OCI-M2 (cell line): ENCODE measurements around the gene ELMOD1.

Experiments used
- DNase-seq: peaks from one replicate; lab custom pipeline; 2025; ENCODE audit not compliant: unreplicated experiment; lab: John Stamatoyannopoulos, UW

The ELMOD1 gene

DNA sequence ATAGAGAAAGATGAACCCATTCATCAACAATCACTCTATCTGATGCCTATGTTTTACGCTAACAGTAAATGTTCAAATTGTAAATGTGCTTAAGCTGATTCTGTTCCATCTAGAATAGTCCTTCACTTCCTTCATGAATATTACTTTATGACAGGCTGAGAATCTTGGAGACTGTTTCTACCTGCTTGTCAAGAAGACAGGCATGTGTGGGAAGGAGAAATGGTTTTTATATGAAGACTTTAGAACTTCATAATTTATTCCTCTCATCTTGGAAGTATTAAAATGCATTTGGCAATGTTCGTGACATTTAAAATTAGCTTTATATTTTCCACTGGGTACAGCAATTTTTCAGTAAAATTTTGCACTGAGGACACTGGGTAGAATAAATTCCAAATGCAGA, 41.0 kb downstream of the ELMOD1 start:
- DNase-seq = no peak

DNA sequence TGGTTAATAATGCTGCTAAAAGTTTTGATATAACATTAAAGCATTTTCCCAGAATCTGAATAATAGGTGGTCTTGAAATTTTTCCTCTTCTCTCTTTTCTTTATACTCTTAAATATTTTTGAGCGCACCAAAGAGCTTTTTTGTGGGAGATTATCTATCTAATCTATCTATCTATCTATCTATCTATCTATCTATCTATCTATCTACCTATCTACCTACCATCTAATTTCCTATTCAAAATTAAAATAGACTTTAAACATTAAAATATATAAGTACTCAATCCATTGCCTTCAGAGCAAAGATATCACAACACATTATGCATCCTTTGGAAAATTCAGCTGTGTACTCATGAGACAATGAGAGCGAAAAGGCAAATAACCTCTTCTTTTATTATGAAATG, 55.8 kb downstream of the ELMOD1 start:
- no peak for DNase-seq

DNA sequence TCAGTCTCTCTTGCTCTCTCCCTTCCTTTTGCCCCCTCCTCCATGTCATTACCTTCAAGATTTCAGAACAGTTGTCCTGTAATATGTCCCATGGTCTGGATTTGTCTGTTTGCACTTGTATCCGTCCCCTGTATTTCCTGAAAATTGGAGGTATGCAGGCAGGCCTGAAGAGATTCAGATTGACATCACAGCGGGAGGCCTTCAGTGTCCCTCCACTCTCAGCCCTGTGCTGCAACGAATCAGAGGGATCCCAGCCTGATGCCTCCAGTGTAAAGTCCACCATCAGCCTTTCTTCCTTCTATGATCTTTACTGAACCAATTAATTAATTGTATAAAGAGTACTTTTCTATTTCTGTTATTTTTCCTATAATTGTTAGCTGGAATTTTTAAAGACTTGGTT, 57.3 kb downstream of the ELMOD1 start:
- no peak for DNase-seq

DNA sequence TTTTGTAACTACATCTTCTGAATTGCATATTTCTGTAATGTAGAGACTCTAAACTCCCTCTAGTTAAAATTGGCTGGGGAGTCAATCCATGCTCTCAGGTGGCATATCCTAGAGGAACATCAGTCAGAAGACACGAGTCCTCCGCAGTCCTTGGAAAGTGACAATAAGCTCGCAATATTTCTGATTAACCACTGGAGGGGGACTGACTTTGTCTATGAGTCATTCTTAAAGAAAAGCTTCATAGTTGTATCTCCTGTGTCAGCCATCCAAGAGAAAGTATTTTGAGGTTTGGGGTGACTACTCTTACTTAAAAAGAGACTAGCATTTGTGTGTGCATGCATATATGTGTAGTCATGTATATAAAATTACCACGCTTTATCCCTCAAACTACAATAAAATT, 60.7 kb downstream of the ELMOD1 start:
- DNase-seq = no peak

DNA sequence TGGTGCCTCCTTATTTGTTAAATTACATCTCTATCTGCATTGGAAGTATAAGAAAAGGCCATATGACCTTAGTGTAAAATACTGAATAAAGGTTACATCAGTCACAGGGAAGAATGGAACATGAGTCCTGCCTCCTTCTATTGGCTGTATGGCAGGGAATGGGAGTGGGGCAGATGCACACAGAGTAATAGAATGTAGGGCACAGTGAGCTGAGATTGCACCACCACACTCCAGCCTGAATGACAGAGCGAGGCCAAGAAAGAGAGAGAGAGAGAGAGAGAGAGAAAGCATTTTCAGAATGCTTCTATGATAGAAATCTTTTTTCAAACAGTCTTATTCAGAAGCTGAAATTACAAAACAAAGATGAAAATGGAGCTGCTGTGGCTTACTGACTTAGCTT, 62.1 kb downstream of the ELMOD1 start:
- no peak for DNase-seq

DNA sequence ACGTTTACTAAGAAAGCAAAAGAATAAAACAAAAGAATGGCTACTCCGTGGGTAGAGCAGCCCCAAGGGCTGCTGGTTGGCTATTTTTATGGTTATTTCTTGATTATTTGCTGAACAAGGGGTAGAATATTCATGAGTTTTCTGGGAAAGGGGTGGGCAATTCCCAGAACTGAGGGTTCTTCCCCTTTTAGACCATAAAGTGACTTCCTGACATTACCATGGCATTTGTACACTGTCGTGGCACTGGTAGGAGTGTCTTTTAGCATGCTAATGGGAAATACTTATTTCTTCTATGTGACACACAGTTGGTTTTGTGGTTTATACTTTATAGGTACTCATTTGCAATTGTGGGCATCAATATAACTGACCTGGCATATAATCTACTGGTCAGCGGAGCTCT, 64.7 kb downstream of the ELMOD1 start:
- no peak for DNase-seq

DNA sequence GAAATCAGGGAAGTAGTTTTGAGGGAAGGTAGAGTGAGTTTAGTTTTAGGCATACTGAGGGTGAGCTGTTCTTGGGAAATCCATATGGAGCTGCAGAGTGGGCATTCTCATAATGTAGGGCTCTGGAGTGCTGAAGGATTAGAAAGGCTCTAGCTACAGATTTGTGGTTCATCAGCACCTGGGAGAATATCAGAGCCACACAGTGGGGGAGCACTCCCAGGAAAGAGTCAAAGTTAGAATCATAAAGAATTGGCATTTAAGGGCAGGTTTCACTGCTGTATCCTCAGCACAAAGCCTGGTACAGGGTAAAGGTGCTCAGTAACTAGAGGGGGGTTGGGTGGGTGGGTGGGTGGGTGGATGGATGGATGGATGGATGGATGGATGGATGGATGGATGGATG, 68.4 kb downstream of the ELMOD1 start:
- no peak for DNase-seq

DNA sequence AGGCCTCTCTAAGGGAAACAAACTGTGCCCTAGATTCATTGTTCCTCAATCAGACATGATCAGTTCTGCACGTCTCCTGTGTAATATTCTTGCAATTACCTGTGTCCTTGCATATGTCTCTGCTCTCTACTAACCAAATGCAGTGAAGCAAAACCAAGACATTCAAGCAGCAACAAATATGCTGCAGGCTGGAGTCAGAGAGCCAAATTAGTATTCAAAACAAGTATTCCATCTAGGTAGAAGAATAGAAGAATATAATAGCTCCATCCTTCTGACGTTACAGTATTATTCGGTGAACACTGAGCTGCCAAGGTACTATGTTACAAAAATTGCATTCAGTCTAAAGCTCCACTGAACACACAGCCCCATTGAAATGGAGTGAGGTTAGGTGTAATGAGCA, 69.1 kb downstream of the ELMOD1 start:
- no peak for DNase-seq

DNA sequence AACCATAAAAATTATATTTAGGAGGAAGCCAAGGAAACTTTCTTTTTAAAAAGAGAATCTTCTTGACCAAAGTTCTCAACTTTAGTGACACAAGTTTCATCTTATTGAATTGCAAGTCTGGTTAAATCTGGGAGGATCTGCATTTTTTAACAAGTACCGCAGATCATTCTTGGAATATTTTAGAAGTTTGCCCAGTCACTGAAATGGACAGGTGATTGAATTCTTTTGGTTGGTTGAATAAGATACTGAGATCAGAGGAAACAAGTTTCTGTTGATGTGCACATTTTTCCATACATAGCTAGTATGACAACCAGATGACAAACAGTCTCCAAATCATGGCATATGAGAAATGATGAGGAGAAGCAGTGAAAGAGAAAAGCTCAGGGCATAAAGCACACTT, 70.7 kb downstream of the ELMOD1 start:
- DNase-seq = no peak

DNA sequence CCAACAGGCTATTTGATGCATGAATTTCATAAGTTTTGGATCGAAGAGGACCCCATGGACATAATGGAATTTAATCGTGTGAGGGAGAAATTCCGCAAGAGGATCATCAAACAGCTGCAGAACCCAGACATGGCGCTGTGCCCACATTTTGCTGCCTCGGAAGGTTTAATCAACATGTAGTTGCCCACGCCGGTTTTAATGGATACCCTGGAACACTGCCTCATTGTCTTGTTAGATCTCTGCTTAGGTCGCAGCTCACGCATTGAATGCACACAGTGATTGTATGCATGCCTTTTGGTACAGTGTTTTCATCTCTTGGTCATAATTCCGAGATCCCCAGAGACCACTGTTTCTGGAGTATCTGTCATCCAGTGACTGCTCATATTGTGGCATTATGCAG, 74.1 kb downstream of the ELMOD1 start:
- no peak for DNase-seq

DNA sequence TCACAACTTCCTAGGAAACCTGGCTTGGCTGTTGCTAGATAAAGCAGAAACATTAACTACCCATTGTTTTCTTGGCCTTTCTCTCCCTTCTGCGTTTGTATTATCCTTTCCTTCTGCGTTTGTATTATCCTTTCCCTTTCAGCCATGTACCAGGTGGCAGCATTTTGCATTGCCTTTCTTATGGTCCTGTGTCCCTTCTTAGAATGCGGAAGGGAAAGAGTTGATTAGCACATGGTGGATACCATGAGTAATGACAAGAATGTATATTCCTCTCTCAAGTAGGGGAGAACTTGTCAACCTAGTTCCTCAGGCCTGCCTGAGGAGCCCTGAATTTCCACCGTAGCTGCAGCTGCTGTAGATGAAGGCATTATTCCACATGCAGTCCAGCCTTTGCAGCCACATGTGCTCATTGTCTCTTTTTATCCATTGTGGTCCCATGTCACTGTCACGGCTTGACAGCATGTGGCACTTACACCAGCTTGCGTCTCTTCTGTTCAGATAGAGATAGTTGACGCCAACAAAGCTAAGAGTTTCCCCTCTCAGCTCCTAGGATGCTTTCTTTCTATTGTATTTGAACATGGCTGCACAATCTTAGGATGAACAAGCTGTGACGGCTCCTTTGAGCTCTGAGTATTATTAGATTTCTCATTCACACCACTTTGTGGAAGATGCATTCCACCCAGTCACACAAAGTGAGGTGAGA, 76.1 kb downstream of the ELMOD1 start:
- no peak for DNase-seq

DNA sequence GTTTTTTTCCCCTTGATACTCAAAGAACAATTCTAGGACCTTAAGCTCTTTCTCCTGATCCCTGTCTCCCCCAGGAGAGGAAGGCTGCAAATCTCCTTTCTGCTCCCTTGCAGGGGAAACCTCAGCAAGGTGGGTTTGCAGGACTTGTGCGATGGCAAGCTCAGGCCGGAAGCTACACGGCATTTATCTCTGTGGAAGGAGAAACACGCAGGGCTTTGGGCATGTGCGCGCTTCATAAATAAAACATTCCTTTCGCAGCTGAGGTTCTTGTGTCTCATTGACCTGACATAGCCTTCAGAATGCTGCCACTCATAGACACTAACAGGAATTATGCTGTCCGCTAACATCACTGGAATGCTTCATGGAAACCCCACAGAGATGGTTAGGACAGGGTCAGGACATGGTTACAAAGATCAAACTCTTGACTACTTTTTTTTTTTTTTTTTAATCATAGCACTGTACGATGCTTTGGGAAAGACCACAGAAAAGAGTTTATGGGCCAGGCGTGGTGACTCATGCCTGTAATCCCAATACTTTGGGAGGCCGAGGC, 78.3 kb downstream of the ELMOD1 start:
- no peak for DNase-seq

DNA sequence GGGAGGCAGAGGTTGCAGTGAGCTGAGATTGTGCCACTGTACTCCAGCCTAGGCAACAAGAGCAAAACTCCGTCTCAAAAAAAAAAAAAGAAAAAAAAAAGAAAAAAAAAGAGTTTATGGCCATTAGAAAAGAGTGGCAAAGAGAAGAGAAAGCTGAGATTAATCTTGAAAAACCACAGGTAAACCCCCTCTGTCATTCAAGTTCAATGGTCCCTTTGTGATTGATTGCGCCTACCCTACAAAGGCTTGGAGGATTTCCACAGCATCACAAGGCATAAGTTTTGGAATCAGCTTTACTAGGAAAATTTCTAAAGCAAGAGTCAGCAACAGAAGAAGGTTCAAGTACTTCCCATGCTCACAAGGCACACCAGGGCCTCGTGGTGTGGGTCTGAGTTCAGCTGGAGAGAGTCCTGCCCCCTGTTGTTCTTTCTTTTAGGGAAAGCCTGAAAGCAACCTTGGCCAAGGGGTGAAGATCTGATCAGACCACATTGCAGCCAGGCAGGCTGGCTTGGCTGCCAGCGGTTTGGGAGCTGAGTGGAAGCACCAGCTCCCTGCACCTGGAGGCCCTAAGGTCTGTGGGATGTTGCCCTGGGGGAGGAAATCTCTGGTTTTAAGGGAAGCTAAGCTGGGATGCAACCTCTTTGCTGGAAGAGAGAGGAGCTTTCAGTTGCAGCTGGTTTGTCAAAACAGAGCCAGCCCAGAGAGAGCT, 79.1 kb downstream of the ELMOD1 start:
- no peak for DNase-seq

DNA sequence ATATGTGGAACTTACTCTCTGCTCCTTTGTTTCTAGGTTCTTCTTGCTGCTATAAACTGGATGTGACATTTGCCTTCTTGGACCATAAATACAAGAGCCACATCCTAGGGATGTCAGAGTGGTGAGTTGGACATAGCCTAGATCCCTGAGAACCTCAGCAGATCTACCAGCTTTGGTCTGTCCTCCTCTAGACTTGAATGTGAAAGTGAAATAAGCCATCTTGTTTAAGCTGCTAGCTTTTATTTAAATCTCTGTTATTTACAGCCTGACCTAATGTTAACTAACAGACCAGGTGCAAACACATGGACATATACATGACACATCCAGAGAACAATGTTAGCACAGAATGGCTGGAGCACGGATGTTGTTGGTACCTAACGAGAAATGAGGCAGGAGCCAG, 85.0 kb downstream of the ELMOD1 start:
- DNase-seq = no peak

DNA sequence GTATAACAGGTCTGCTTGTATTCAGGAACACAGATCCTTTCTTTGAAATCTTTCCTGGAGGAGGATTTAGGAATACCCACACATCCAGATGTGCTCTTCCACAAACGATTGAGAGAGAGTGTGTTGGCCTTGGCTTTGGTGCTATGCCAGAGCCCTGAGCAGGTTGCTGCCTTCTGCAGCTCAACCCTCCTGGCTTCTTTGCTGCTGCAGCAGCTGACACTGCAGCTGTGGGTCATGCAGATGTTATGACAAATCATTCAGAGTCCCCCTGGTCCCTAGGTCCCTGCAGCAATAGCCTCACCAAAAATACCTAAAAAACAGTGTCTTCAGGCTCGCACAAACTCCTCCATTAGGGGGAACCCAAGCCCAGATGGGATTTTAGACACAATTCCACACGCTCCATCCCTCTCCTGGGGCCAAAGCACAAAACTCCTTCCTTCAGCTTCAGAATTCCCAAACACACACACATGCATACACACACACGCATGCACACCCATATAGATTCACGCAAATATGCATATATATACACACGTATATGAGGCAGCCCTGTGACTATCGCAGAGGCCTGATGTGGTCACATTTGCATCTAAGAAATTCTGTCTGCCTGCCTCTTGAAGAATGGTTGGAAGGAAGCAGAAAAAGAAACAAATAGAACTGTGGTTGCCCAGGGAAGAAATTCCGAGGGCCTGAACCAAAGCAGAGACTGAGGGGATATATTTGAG, 85.5 kb downstream of the ELMOD1 start:
- no peak for DNase-seq

DNA sequence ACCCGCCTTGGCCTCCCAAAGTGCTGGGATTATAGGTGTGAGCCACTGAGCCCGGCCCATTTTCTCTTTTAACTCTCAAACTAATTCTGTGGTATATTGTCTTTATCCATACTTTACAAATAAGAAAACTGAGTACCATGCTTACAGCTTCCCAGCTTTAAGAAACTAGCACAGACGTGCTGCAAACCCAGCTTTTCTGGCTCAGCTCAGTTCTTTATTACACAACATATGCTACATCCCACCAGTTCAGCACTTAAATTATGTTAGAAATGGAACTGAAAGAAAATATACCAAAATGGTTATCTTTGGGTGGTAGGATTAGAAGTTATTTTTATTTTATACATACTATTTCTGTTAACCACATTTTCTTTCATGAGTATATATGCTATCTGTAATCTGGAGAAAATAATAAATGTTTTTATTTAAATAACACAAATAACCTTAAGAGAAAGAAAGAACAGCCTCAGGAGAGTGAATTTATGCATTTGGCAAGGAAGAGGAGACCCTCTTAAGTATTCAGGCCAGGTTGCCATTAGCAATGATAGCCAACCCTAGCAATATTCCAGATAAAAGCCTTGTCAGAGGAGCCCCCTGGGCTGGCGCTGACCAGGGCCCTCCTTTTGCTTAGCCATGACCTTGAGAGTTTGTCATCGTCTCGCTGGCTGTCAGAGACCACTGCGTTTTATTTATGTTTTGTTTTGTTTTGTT, 87.1 kb downstream of the ELMOD1 start:
- no peak for DNase-seq

DNA sequence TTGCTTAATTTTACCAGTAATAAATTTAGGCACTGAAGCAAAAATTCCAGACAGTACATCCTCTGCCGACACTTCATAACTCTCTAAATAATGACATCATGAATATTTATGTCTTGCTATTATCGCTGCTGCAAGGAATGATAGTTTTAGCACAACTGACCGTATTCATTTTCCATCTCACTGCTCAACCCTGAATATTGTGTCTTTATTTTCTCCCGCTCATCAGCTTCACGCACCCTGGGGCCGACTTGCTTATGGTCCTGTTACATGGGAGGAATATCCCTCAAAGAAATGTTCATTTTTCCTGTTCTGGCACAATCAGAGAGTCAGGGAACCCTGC, 87.7 kb downstream of the ELMOD1 start:
- DNase-seq = no peak

DNA sequence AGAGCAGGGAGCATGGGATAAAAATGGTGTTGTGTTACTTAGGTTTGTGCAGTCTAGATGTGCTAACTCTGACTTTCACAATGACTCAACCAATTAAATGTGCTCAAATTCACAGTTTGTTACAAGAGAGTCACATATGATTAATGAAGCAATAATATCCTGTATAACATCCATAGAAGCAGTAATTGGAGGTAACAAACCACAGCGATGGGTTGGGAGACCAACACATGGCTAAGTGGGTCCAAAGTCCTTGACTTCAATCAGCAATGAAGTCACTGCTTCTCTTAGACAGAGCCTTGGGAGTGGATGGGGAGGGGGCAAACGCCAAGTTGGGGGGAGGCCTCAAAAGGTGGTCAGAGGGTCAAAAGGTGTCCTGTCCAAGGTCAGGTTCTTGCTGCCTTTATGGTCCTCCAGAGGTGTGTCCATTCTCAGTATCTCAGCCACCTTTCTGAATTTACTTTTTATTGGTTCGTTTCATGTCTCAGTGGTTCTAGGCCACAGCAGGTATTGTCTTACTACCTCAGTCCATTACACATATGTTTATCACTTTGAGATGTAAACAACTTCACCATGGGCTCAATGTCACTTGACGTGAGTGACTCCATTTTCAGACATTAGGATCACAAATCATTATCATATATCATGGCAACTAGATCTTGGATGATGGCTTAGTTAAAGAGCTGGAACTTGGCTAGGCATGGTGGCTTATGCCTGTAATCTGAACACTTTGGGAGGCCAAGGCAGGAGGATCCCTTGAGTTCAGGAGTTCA, 88.5 kb downstream of the ELMOD1 start:
- DNase-seq = no peak

DNA sequence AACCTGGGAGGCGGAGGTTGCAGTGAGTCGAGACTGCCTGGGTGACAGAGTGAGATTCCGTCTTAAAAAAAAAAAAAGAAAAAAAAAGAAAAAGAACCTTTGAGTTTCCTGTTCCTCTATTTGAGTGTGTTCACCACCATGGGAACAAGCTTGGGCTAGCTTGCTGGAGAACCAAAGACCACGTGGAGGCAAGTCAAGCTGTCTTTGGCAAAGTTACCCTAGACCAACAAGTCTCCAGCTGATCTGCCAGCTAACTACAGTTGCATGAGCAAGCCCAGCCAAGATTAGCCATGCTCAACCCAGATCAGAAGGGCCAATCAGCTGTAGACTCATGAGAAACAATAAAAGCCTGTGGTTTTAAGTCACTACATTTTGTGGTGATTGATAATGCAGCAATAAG, 91.2 kb downstream of the ELMOD1 start:
- no peak for DNase-seq

DNA sequence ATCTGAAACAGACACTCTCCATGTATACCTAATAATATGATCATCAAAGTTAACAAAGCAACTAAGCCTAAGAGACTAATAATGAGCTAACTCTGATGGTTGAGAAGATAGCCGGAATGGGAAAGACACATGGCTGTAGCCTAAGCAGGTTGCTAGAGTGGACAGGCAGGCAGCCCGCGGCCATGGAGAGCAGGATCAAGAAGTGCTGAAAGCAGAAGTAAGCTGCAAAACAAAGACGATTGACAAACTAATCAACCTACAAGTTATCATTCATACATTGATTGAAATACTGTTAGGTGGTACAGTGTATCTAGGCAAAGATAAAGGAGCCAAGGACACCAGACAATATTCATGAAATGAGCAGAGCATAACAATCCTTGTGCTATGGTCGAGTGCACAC, 91.6 kb downstream of the ELMOD1 start:
- DNase-seq = no peak

DNA sequence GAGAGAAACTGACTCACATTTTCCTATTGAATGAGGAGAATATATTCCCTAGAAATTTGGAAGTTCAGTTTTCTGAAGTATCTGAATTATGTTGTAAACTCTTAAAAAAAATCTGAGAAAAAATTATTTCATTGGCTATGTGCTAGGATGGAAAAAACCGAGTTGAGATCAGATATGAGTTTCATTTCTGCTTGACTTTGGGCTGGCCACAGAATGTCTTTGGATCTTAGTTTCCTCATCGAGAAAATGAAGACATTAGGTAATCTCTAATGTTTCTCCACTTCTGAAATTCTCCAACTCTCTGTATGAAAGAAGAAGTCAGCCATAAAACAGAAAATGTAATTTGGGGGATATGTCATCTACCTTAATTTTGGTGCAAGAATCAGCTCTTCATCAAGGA, 92.1 kb downstream of the ELMOD1 start:
- no peak for DNase-seq
